Tibial nerve (tissue), 3 donors: ENCODE measurements around the gene MEF2C.

Experiments used
- POLR2A ChIP-seq, 2 donors: fragments of 450-650 bp; IDR thresholded peaks; one replicate each; pipeline ENCODE4 v1.6.1; 2017; ENCODE audit warnings: antibody characterized with exemption in 2 of 2, mild to moderate bottlenecking in 2 of 2, moderate library complexity in 2 of 2
- TF ChIP-seq, protein P1 (sequence below), 5 experiments: fragments of 200-600 bp in 3 of 5; fragments of 450-650 bp in 2 of 5; sonication (generic) in 3 of 5; IDR thresholded peaks; one replicate each; pipeline ENCODE4 v1.5.1; 2016 to 2019; ENCODE audit warnings: antibody characterized with exemption in 5 of 5, mild to moderate bottlenecking in 3 of 5, moderate library complexity in 2 of 5

DNA sequence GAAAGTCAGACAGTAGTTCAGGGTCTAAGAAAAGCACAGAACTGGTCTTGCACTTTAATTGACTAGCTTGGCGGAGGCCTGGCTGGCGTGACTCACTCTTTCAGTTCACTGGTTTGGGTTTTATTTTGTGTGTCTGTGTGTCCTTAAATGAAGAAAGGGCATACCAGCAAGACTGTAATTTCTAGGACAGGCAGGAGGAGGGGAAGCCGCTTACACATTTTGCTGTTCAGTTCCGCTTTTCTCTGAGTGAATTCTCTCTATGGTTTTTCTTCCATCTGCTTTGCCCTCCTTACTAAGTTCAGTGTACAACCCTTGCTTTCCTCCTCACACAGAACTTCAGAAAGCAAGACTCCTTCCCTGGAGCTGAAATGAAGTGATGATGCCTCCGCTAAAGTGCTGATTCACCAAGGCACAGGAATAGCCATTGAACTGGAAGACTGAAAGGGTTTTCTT lies 150.8 kb downstream of the MEF2C start:
- TF ChIP-seq, protein P1, sequence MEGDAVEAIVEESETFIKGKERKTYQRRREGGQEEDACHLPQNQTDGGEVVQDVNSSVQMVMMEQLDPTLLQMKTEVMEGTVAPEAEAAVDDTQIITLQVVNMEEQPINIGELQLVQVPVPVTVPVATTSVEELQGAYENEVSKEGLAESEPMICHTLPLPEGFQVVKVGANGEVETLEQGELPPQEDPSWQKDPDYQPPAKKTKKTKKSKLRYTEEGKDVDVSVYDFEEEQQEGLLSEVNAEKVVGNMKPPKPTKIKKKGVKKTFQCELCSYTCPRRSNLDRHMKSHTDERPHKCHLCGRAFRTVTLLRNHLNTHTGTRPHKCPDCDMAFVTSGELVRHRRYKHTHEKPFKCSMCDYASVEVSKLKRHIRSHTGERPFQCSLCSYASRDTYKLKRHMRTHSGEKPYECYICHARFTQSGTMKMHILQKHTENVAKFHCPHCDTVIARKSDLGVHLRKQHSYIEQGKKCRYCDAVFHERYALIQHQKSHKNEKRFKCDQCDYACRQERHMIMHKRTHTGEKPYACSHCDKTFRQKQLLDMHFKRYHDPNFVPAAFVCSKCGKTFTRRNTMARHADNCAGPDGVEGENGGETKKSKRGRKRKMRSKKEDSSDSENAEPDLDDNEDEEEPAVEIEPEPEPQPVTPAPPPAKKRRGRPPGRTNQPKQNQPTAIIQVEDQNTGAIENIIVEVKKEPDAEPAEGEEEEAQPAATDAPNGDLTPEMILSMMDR (IDR thresholded peaks at IDR 0.05) = no peak
- no peak for TF ChIP-seq POLR2A (IDR thresholded peaks at IDR 0.05)
